Stimulated activated CD4-positive, alpha-beta T cell treated with anti-CD3 and anti-CD28 coated beads, TNF-alpha, amount 100 ng/mL, for 48 hours (primary cell): Measurements from ENCODE around the gene SAG.

ENCODE experiments used
- DNase-seq, 3 donors: peaks; one replicate each; pipeline ENCODE4 v3.0.0-alpha.2; 2020; ENCODE audit warnings: low read depth in 3 of 3

The SAG gene

DNA sequence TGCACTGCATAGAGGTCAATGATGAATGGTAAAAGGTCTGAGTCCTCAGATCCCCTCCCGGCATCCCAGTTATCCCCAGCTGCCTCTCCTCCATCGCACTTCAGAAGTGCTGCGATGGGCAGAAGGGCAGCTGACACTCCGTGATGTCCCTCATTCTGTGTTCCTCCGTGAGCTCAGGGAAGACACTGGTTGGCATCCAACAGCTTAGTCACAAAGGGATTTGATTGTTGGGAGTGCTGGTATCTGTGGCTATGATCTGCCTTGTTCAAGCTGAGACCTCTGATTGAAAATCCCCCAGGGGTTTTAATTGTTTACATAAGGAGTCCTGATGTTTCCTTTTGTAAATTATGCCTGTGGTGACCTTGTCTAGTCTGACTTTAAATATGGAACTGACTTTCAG lies 19.0 kb upstream of the SAG start:
- no peak for DNase-seq

- no peak for DNase-seq
Observed at GRCh38 chr2:233289648-233290047, 18.0 kb upstream of the SAG start.

DNA sequence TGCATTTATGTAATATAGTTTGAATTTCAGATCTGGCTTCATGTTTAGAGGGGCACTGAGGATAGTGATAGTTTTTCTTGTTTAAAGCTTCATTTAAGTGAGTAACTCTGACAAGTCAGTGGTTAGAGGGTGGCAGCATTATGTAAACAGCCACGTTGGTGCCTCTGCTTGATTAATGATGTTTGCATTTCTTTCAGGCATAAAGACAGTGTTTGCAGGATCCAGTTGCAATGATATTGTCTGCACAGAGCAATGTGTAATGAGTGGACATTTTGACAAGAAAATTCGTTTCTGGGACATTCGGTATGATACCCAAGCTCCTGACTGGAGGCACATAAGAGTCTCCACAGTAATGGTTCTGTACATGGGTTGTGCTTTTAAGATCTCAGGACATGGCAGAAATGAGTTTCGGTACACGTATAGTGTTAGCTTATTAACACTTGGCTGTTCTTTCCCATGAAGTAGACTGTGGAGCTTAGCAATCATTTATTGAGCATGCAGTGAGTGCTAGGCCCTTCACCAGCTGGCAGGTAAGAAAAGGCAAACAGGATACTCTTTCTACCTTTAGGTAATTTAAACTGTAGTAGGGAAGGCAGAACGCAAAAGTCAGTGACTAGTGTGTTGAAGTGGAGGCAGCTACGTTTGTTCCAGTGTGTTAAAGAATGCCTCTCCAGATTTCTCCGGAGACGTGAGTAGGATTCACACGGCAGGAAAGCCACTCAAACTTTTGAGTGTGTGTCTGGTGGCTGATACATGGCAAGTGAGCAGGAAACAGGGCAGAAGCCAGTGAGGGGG lies 17.4 kb upstream of the SAG start:
- DNase-seq, result no peak

GRCh38 chr2:233295891-233296290 lies 11.7 kb upstream of the SAG start:
- no peak for DNase-seq

- DNase-seq, result no peak
Observed at GRCh38 chr2:233297076-233297475, 10.5 kb upstream of the SAG start.

- no peak for DNase-seq
Observed at GRCh38 chr2:233300401-233300800, 7.2 kb upstream of the SAG start.

DNA sequence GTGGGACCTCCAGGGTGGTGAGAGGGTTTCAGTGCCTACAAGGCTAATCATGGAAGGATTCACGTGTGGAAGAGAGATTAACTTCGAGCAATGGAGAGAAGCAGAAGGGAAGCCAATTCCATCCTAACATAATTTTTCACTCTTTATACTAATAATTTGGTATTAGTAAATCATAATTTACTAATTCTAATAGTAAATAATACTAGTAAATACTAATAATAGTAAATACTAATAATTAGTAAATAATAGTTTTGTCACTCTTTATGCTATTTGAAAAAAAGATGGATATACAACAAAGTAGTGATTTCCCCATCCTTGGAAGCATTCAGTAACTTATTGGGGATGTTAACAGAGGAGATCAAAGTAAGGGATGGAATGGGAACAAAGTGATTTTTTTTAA lies 6.4 kb upstream of the SAG start:
- no peak for DNase-seq

- no peak for DNase-seq
Observed at GRCh38 chr2:233301811-233302210, 5.8 kb upstream of the SAG start.

DNA sequence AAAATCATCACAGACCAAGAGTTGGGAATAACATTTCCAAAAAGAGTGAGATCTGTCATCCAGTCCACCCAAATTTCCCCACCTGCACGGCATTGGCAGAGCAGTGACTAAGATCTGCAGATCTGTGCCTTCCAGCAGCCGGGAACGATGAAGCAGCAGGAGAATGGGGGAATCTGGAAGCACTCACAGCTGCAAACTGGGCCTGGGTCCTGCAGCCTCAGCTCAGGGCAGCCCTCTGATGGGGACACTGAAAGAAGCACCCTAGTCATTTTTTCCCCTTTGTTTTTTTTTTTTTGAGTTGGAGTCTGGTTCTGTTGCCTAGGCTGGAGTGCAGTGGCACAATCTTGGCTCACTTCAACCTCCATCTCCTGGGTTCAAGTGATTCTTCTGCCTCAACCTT lies 4.4 kb upstream of the SAG start:
- DNase-seq, result no peak

GRCh38 chr2:233311241-233311926 lies 3.8 kb downstream of the SAG start:
- DNase-seq, result no peak

DNA sequence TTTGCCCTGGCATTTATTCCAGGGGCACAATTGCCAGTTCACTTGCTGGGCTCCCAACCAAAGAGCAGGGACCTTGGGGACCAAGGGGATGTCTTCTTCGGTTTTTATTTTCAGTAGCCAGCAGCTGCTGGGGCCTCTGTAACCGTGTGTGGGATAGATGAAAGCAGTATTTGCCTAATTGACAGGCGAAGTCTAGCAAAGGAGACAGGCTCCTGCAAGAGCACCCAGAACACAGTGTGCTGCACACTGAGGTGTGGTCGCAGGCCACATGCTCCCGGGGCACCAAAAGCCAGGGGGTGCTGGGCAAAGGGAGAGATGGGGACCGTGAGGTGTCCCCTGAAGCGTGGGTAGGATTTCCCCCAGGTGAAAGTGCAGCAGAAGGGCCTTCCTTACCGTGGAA lies 5.3 kb downstream of the SAG start:
- DNase-seq, result no peak

DNA sequence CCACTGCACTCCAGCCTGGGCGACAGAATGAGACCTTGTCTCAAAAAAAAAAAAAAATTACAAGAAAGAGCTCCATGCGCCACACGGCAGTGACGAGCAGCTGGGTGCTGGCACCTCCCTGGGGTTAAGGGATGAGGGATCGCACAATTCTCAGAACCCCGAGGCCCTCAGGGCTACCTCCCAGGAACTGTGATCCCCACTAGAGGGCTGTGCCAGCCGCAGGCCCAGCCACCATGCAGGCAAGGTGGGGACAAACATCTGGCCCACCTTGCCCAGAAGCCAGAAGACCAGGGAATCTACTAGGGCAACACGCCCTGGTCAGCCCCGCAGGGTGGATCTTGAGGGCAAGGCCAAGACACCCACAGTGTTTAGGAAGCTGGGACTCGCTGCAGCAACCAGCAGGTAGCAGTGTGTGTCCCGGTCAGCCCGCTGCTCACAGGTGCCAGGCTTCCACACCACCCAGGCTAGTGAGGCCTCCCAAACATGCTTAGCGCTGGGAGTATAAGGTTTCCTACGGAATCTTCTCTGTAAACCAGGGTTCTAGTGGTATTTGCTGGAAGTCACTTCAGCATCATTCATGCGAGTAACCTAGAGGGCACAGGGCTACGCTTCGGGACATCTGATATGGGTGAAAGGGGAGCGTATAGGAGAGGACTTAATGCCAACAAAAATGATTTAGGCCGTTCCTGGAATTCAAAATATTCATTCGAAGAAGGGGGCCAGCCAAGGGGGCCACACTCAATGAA lies 6.7 kb downstream of the SAG start:
- DNase-seq, result no peak

DNA sequence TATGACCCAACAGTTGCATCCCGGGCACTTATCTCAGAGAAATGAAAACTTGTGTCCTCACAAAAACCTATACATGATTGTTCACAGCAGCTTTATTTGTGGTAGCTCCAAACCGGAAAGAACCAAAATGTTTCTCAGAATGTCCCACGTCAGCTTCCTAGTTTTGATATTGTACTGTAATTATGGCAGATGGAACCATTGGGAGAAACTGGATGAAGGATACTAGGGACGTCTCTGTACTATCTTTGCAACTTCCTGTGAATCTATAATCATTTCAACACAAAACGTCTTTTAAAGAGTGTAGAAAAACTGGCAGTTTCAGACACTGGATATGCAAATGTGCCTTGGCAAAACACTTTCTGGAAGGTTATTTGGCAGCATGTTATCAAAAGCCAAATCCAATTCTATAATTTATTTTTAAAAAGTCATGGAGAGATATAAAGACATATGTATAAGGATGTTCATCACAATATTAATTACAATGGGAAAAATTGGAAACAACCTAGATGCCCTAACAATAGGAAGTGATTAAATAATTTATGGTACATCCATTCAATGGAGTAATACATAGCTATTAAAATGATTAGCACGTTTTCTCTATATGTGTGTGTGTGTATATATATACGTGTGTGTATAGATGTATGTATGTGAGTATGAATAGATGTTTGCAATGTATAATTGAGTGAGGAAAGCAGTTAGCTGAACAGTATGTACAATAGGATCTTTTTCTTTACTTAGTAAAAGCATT lies 9.8 kb downstream of the SAG start:
- no peak for DNase-seq

DNA sequence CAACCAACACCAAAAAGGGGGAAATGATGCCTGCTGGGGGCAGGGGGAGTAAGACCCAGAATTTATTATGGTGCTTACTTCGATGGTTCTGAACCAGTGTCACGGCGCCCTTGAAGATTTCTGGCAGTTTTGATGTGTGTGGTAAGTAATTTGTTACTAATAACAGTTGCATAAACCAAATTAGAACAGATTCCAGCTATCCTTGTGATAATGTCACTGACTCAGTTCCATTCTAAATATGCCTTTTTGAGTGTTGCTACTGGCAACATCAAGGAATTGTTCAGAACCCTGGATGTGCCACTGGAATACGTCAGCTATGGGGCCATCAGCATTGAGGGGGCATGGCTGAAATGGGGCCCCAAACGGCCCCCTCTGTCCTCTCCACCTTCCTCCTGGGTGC lies 11.6 kb downstream of the SAG start:
- DNase-seq, result no peak

GRCh38 chr2:233320470-233320869 lies 12.9 kb downstream of the SAG start:
- no peak for DNase-seq

- DNase-seq, result no peak
Observed at GRCh38 chr2:233321166-233321565, 13.6 kb downstream of the SAG start.

DNA sequence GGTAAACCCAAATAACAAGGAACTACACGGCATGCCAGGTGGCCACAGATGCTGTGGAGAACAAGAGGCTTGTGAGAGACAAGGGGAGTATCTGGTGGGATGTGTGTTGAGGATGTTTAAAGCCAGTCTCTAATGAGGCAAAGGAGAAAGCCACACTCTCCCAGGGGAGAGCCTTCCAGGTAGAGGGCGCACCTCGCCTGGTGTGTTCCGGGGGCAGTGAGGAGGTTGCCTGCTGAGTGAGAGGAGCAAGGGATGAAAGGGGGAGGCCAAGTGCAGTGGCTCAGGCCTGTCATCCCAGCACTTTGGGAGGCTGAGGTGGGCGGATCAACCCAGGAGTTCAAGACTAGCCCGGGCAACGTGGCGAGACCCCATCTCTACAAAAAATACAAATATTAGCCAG lies 16.2 kb downstream of the SAG start:
- no peak for DNase-seq

DNA sequence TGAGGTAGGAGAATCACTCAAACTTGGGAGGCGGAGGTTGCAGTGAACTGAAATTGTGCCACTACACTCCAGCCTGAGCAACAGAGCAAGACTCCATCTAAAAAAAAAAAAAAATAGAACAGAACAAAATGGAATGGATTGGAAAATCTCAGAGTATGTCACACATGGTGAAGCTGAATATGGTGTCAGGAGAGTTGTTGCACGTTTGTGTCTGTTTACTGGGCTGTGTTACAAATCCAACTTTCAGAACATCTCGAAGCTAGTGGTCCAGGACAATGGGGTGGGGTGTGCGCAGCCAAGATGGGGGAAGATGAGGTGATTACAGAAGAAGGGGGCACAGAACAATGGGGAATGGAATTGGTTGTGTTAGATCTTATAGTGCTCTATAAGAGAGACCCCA lies 17.6 kb downstream of the SAG start:
- DNase-seq, result no peak

DNA sequence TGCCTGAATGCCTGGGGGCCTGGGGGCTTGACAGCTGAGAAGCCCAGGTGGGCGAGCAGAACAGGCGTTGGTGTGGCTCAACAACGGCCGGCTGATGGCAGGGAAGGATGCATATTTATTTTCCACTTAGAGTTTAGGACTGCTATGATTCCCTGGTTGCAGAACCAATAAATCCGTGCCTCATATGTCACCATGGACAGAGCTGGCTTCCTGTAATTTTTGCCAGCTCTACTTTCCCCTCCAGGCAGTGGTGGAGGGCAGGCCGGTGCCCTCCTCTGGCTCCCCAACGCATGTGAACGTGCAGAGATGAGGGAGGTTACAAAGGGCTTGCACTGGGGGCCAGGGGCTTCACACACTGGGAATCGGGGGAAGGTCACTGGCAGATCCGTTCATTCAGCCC lies 18.2 kb downstream of the SAG start:
- DNase-seq, result no peak

DNA sequence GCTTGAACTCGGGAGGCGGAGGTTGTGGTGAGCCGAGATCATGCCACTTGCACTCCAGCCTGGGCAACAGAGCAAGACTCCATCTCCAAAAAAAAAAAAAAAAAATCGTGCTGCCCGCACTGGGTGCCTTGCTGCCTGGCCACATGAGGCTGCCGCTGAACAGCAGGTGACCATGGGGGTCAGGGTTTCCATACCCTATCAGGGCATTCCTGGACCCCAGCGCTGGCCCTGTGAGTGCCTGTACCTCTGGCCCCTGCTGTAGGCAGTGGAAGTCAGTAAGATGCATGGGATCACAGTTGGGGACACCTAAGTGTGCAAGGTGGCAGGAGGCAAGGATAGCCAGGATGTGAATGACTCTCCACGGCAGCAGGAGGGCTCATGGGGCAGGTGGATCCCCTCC lies 18.9 kb downstream of the SAG start:
- no peak for DNase-seq

GRCh38 chr2:233328922-233329321 lies 21.3 kb downstream of the SAG start:
- no peak for DNase-seq

DNA sequence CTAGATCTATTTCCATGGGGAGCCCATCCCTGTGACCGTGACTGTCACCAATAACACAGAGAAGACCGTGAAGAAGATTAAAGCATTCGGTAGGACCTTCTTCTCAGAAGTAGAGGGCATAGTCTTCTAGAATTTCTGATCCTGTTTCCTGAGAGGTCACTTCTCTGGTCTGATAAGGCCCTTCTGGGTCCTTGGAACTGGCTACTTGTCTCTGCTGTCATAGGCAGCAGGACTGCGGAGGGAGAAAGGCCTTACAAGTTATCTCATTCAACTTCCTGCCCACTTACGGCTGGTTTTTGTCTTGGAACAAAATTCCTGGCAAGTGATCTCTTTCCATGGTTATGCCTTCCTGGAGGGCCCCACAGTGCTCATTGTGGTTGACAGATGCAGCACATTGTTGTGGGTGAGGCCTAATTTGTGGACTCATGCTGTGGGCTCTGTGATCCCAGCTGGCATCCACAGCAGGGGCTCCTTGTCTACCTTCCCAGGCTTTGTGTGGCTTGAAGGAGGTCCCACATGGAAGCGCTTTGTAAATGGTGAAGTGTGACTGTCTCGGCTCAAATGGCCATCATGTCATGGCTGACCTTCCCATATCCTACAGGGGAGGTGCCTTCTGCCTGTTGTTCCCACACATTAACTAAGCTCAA lies 22.0 kb downstream of the SAG start:
- DNase-seq, result no peak
